Epithelial cell of umbilical artery (primary cell): ENCODE results near the gene MYL1. TPM values are rescaled to one million over a fixed set of nuclear protein-coding genes. Genes with fewer than 3 reads are reported as not detected.

Experiments used
- total RNA-seq: library from RNA; depleted of rRNA; stranded (reverse); fragments of >200 nt; gene quantifications from 2 replicates; pipeline ENCODE4 v1.2.3, GENCODE V29; 2014

MYL1 gene
- not detected in 2 replicates for total RNA-seq

DNA sequence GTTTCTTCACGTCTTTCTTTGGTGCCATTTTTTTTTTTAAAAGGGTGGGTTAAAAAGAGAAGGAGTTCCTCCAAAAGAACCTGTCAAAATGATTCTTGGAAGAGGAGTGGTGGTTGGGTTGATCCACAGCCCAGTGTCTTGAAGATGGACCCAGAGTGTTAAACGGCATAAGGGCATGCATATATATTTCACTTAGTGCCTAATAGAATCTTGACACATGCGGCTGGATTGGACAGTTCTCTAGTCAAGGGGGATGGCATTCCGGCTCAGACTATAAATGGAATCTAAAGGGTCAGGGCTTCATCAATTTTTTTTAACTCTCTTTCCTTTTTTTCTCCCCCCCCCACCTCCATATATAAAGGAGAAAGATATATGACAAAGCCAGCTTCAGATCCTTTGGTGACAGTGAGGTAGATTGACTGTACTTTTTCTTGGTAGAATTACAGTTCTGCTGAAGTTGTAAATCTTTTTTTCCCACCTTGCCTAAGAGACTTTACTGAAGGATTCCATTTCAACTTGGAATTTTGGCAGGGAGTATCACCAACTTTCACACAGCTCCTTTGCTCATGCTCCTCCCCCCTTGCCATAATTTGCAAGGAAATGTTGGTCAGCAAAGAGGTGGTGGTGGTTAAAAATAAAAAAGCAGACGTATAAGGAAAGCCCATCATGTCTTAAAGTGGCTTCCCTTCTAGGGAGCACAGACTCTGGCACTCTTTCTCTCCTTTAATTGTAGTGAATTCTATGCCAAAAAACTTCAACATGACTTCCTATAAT, at the start of gene MYL1:
MYL1 (minus strand) TSS at position 160 of the 774 bp plus-strand sequence; CDS start at position 28, 132 bp downstream.

Other genes with a start within 250 kb of the MYL1 start
- 7.5 and 11.7 TPM in 2 replicates for gene KANSL1L, start 143.8 kb downstream of the MYL1 start, total RNA-seq
- gene ACADL, start 89.7 kb downstream of the MYL1 start, total RNA-seq, result not detected in 2 replicates
- gene LANCL1, start 161.6 kb upstream of the MYL1 start, total RNA-seq, result 20.1 and 28.0 TPM in 2 replicates
- 0.65 and 1.8 TPM in 2 replicates for gene CPS1, start 241.4 kb upstream of the MYL1 start, total RNA-seq